ENCODE measurements around the gene RUVBL2. TPM values are rescaled to one million over a fixed set of nuclear protein-coding genes. Genes with fewer than 3 reads are reported as not detected.

RUVBL2 gene
- total RNA-seq, 1 donor from 2014 or later, result 81.5 TPM

- Mint-ChIP-seq H3K27ac (peak overlapping the region; percentile 20), H3K4me3 (ENCODE audit: low read depth) (no peak overlapping the region), H3K36me3 (ENCODE audit: insufficient read depth) (peaks cover 28% of the 10 kb centered on the region), H3K9me3 (ENCODE audit: low read depth) (no peaks in the 10 kb centered on the region), H3K4me1 (ENCODE audit: low read depth) (peaks cover 17% of the 10 kb centered on the region), H3K27me3 (no peaks in the 10 kb centered on the region)
- no peak for DNase-seq (ENCODE audit: low spot score, unreplicated experiment)
- TF ChIP-seq CTCF (IDR thresholded peaks at IDR 0.05; ENCODE audit: unreplicated experiment), result no peak
These were observed 24.2 kb upstream of the RUVBL2 start for GRCh38 chr19:48969276-48970138.

DNA sequence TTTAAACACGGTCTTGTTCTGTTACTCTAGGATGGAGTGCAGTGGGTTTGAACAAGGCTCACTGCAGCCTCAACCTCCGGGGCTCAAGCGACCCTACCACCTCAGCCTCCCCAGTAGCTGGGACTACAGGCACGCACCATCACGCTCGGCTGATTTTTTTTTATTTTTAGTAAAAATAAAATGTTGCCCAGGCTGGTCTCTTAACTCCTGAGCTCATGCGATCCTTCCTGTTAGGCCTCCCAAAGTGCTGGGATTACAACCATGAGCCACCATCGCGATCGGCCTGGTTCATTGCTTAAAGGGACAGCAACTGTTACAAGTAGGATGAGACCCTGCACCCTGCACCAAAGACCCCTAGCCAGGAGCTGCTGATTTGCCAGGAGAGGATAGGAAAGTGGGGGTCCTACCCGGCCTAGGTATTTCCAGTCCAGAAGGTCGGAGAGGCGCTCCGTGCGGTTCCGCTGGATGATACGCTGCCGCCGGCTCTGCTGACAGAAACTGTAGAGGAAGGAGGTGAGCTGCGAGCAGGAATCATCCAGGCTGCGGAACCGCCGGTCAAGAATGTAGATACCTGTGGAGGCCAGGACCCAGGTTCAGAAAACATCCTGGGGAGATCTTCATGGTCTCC lies 23.4 kb upstream of the RUVBL2 start:
- H3K4me1 Mint-ChIP-seq (ENCODE audit: low read depth), result peaks cover 13% of the 10 kb centered on the region
- H3K4me3 Mint-ChIP-seq (ENCODE audit: low read depth), result no peak overlapping the region
- no peak overlapping the region for H3K27ac Mint-ChIP-seq
- no peaks in the 10 kb centered on the region for H3K27me3 Mint-ChIP-seq
- DNase-seq (ENCODE audit: low spot score, unreplicated experiment), result no peak
- H3K9me3 Mint-ChIP-seq (ENCODE audit: low read depth), result no peaks in the 10 kb centered on the region
- TF ChIP-seq CTCF (IDR thresholded peaks at IDR 0.05; ENCODE audit: unreplicated experiment), result no peak
- peaks cover 28% of the 10 kb centered on the region for H3K36me3 Mint-ChIP-seq (ENCODE audit: insufficient read depth)

DNA sequence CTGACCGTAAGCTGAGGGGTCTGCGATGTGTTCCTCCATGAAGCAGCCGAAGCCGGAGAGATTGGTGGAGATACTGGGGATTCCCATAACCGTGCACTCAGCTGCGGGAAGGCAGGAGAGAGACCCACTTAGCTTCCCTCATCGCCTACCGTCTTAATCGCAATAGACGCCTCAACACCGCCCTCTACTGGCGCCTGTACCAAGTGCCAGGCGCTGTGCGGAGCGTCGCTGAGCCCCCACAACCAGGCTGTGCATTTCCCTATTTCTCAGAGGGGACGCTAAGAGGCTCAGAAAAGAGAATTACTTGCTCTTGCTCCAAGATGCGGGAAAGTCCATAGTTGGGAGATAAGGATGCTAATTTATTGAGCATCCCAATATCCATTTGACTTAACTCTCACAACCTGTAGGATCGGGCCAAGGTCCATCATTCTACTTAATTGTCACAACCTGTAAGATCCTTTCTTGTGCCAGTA lies 22.7 kb upstream of the RUVBL2 start:
- no peaks in the 10 kb centered on the region for H3K9me3 Mint-ChIP-seq (ENCODE audit: low read depth)
- peak; percentile 69 for DNase-seq (ENCODE audit: low spot score, unreplicated experiment)
- peak; percentile 91 for TF ChIP-seq CTCF (IDR thresholded peaks at IDR 0.05; ENCODE audit: unreplicated experiment)
- no peaks in the 10 kb centered on the region for H3K27me3 Mint-ChIP-seq
- H3K36me3 Mint-ChIP-seq (ENCODE audit: insufficient read depth), result peaks cover 24% of the 10 kb centered on the region
- H3K4me1 Mint-ChIP-seq (ENCODE audit: low read depth), result peaks cover 12% of the 10 kb centered on the region
- H3K4me3 Mint-ChIP-seq (ENCODE audit: low read depth), result no peak overlapping the region
- H3K27ac Mint-ChIP-seq, result peak overlapping the region; percentile 79

DNA sequence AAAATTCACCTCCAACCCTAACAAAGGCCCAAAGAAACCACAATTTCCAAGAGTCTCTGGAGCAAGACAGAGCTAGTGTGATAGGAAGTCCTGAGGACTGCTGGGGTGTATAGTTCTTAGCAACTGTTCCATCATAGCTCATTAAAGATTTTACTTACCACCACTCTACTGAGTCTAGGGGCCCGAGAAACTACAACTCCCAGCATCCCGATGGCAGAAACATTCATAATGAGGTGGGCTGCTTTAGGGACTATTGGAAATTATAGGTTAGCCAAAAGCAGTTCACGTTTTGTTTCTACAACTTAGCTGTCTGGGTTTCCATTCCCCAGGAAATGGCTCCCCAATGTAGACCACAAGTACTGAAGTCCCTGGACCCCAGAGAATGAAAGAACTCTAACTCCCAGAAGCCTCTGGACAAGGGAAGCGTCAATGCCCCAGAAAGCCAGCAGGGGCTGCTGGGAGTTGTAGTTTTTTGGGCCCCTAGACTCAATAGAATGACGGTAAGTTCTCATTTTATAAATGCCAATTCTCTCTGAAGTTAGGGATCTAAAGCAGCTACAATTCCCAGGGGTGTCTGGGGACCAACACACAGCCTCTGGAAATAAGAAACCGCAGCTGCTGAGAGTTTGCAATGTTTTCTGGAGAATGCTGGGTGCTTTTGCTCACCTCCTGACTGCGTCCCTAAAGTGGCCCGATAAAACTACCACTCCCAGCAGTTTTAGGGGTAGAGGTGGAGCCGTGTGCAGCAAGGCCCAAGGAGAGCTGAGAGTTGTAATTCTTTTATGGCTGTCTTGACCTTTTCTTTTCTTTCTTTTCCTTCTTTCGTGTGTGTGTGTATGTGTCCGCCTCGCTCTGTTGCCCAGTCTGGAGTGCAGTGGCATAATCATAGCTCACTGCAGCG lies 17.5 kb upstream of the RUVBL2 start:
- Mint-ChIP-seq H3K9me3 (ENCODE audit: low read depth) (no peaks in the 10 kb centered on the region), H3K36me3 (ENCODE audit: insufficient read depth) (peaks cover 20% of the 10 kb centered on the region), H3K27ac (peak overlapping the region; percentile 33), H3K4me3 (ENCODE audit: low read depth) (no peak overlapping the region), H3K27me3 (no peaks in the 10 kb centered on the region), H3K4me1 (ENCODE audit: low read depth) (no peaks in the 10 kb centered on the region)
- no peak for DNase-seq (ENCODE audit: low spot score, unreplicated experiment)
- no peak for TF ChIP-seq CTCF (IDR thresholded peaks at IDR 0.05; ENCODE audit: unreplicated experiment)

- H3K4me1 Mint-ChIP-seq (ENCODE audit: low read depth), result no peaks in the 10 kb centered on the region
- no peak overlapping the region for H3K4me3 Mint-ChIP-seq (ENCODE audit: low read depth)
- peaks cover 23% of the 10 kb centered on the region for H3K36me3 Mint-ChIP-seq (ENCODE audit: insufficient read depth)
- H3K9me3 Mint-ChIP-seq (ENCODE audit: low read depth), result no peaks in the 10 kb centered on the region
- no peaks in the 10 kb centered on the region for H3K27me3 Mint-ChIP-seq
- TF ChIP-seq CTCF (IDR thresholded peaks at IDR 0.05; ENCODE audit: unreplicated experiment), result no peak
- H3K27ac Mint-ChIP-seq, result no peak overlapping the region
- no peak for DNase-seq (ENCODE audit: low spot score, unreplicated experiment)
These were observed 16.6 kb upstream of the RUVBL2 start for GRCh38 chr19:48977061-48977460.

Data from progenitor cell of endocrine pancreas (in vitro differentiated cells).